ENCODE measurements around the gene GON7.
"Not testable (repeated sequence)": the region's sequence is repeated elsewhere in the genome, so short reads cannot be mapped to it uniquely, and the experiment has no call there.

Gene GON7

GRCh38 chr14:93206793-93207467, at the start of gene GON7, which contains the start of gene UBR7:
Gene GON7 (minus strand): TSS chr14:93207065. CDS start chr14:93207037, 28 bp downstream.
Gene UBR7 (plus strand): TSS chr14:93207256. CDS start chr14:93207292, 36 bp downstream.
- peaks cover 11% of the 10 kb centered on the region for H3K36me3 ChIP-seq

DNA sequence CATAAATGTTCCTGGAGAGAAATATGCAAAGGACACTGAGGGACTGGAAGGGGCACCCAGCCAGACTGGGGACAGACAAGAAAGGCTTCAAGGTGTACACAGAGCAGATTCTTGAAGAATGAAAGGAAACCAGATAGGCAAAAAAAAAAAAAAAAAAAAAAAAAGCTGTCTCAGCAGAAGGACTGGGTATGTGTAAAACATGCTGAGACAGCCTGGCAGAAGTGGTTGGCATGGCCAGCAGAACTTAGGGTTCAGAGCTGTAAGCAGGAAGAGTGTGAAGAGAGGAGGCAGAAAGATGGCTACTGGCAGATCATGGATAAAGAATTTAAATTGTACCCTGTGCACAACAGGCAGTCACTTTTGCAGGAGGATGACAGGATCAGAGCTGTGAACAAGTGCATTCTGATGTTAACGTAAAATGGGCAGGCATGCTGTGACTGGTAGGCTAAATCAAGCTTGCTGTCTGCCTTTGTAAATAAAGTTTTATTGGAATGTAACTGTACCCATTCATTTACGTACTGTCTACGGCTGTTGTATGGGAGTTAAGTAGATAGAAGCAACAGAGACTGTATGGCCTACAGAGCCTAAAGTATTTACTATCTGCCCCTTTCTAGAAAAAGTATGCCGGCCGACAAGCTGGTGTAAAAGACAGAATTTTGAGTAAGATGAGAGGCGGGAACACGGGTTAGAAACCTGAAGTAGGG, 42.4 kb upstream of the GON7 start:
- Histone ChIP-seq H4K20me1 (no peaks in the 10 kb centered on the region), H3K4me2 (no peak overlapping the region), H3K36me3 (peaks cover 79% of the 10 kb centered on the region), H3K27ac (no peak overlapping the region), H3K27me3 (no peaks in the 10 kb centered on the region), H3K4me3 (no peak overlapping the region), H3K9me3 (peaks cover 10% of the 10 kb centered on the region), H3K9ac (no peak overlapping the region), H3K4me1 (peaks cover 6% of the 10 kb centered on the region; the same call in 1 of the 2 replicates)
- TF ChIP-seq Cebpa-rat (IDR thresholded peaks at IDR 0.05) = no peak

More at GRCh38 chr14:93206793-93207467, at the start of gene GON7, which contains the start of gene UBR7:
- TF ChIP-seq Cebpa-rat (IDR thresholded peaks at IDR 0.05) = no peak
- Histone ChIP-seq H3K9ac (peak within 1 kb of the TSS; percentile 89), H3K4me1 (peaks cover 43% of the 10 kb centered on the region), H3K4me2 (peak within 1 kb of the TSS; percentile 97), H4K20me1 (peaks cover 36% of the 10 kb centered on the region), H3K9me3 (no peaks in the 10 kb centered on the region), H3K27ac (peak within 1 kb of the TSS; percentile 82), H3K27me3 (no peaks in the 10 kb centered on the region), H3K4me3 (peak within 1 kb of the TSS; percentile 96)

- Histone ChIP-seq H3K4me3 (no peak overlapping the region), H3K4me2 (no peak overlapping the region), H3K9me3 (no peaks in the 10 kb centered on the region), H3K36me3 (peaks cover 84% of the 10 kb centered on the region), H3K9ac (no peak overlapping the region), H3K4me1 (no peaks in the 10 kb centered on the region; the same call in 1 of the 2 replicates), H3K27ac (no peak overlapping the region), H4K20me1 (no peaks in the 10 kb centered on the region), H3K27me3 (no peaks in the 10 kb centered on the region)
- TF ChIP-seq Cebpa-rat (IDR thresholded peaks at IDR 0.05) = no peak
Measured at GRCh38 chr14:93246534-93246933, 39.7 kb upstream of the GON7 start.

GRCh38 chr14:93245764-93246420, 39.0 kb upstream of the GON7 start:
- H3K4me1 ChIP-seq = peaks cover 6% of the 10 kb centered on the region
- no peak overlapping the region for H3K27ac ChIP-seq
- peaks cover 83% of the 10 kb centered on the region for H3K36me3 ChIP-seq
- no peaks in the 10 kb centered on the region for H3K27me3 ChIP-seq
- no peak overlapping the region for H3K4me3 ChIP-seq
- H3K9me3 ChIP-seq = no peaks in the 10 kb centered on the region
- no peak overlapping the region for H3K4me2 ChIP-seq
- no peaks in the 10 kb centered on the region for H4K20me1 ChIP-seq
- H3K9ac ChIP-seq = no peak overlapping the region
- TF ChIP-seq Cebpa-rat (IDR thresholded peaks at IDR 0.05) = no peak

GRCh38 chr14:93240678-93241000, 33.8 kb upstream of the GON7 start:
- Histone ChIP-seq H3K27ac (peak overlapping the region; percentile 48), H3K4me3 (no peak overlapping the region), H3K36me3 (peaks cover 50% of the 10 kb centered on the region), H4K20me1 (no peaks in the 10 kb centered on the region), H3K9me3 (no peaks in the 10 kb centered on the region), H3K4me2 (peak overlapping the region; percentile 32), H3K9ac (no peak overlapping the region), H3K27me3 (no peaks in the 10 kb centered on the region), H3K4me1 (peaks cover 16% of the 10 kb centered on the region)
- no peak for TF ChIP-seq Cebpa-rat (IDR thresholded peaks at IDR 0.05)

DNA sequence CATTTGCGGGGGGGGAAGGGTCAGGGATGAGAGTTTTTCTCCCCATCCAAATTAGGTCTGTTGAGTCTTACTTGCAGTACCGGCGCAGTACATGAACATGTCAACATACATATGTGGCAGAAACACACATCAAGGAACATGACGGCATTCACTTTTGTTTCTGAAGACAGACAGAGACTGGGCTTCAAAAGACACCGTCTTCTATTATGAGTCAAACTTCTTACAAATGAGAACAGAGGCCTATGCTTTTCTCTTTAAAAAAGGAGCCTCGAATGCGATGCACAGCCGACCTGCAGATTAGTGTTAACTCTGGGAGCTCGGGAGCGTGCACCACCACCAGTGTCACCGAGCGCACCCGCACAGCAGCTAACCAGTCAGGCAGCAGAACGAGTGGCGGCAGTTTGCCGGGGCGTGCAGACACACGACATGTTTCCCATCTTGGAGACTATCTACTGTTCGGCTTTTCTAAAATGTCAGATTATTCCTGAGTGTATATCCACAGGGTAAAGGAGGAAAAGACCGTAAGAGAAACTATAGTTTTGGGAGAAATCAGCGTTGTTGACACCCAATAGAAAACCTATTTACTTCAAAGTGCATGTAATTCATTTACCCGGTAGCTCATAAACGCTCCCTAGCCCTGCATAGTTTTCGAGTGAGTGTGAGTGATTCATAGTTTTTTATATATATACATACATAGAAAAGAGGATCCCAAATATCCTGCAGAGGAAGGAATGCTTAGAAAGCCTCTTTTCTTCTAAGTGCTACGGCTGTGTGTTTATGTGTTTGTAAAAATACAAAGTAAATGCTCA, 33.2 kb upstream of the GON7 start:
- no peak for TF ChIP-seq Cebpa-rat (IDR thresholded peaks at IDR 0.05)
- Histone ChIP-seq H3K4me2 (peak overlapping the region; percentile 32), H3K27ac (peak overlapping the region; percentile 48; the same call in 1 of the 2 replicates)

GRCh38 chr14:93234798-93235197, 27.9 kb upstream of the GON7 start:
- no peaks in the 10 kb centered on the region for H4K20me1 ChIP-seq
- no peak overlapping the region for H3K4me2 ChIP-seq
- TF ChIP-seq Cebpa-rat (IDR thresholded peaks at IDR 0.05) = no peak
- H3K27me3 ChIP-seq = no peaks in the 10 kb centered on the region
- H3K4me3 ChIP-seq = no peak overlapping the region
- H3K9me3 ChIP-seq = no peaks in the 10 kb centered on the region
- no peak overlapping the region for H3K9ac ChIP-seq
- no peaks in the 10 kb centered on the region for H3K4me1 ChIP-seq
- no peak overlapping the region for H3K27ac ChIP-seq
- H3K36me3 ChIP-seq = peaks cover 7% of the 10 kb centered on the region

More for the DNA sequence above, 33.2 kb upstream of the GON7 start:
- no peak overlapping the region for H3K9ac ChIP-seq
- peaks cover 45% of the 10 kb centered on the region for H3K36me3 ChIP-seq
- H4K20me1 ChIP-seq = no peaks in the 10 kb centered on the region
- no peak overlapping the region for H3K4me3 ChIP-seq
- H3K27me3 ChIP-seq = no peaks in the 10 kb centered on the region
- peaks cover 16% of the 10 kb centered on the region for H3K4me1 ChIP-seq
- H3K9me3 ChIP-seq = no peaks in the 10 kb centered on the region

- not testable (repeated sequence) for H3K27ac ChIP-seq, H3K27me3 ChIP-seq, H3K4me3 ChIP-seq
Measured at GRCh38 chr14:93233078-93233477, 26.2 kb upstream of the GON7 start.

DNA sequence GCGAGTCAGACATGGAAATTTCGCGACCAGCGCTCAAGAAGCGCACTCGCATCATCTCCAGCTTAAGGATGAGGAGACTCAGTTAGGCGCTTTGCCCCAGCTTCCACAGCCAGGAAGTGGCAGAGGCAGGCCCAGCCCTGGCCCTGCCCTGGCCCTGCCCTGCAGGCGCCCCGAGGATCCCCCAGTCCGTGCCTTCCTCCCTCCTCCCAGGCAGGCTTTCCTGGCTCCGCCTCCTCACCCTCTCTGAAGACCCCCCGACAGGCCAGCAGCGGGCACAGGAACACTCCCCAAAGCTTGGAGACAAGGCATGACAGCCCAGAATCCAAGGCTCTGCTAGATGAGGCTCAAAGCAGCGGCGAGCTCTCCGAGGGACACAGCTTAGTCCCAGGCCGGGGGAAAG, 25.3 kb upstream of the GON7 start:
- TF ChIP-seq Cebpa-rat (IDR thresholded peaks at IDR 0.05) = no peak
- Histone ChIP-seq H4K20me1 (no peaks in the 10 kb centered on the region), H3K36me3 (peaks cover 31% of the 10 kb centered on the region), H3K9ac (no peak overlapping the region), H3K4me2 (no peak overlapping the region), H3K9me3 (no peaks in the 10 kb centered on the region), H3K27ac (no peak overlapping the region), H3K4me1 (no peaks in the 10 kb centered on the region), H3K27me3 (no peaks in the 10 kb centered on the region), H3K4me3 (no peak overlapping the region)

More at GRCh38 chr14:93233078-93233477, 26.2 kb upstream of the GON7 start:
- H3K9ac ChIP-seq, H3K4me2 ChIP-seq, H3K9me3 ChIP-seq, H3K4me1 ChIP-seq, H4K20me1 ChIP-seq: not testable (repeated sequence)
- peaks cover 22% of the 10 kb centered on the region for H3K36me3 ChIP-seq
